HG02763 (cell line): ENCODE measurements around the gene TRPV3.

Experiments
- ATAC-seq: cut with Tn5 transposase; IDR thresholded peaks from one replicate; pipeline ENCODE4 v1.9.1; 2021; ENCODE audit warnings: mild to moderate bottlenecking, moderate library complexity; ENCODE audit not compliant: unreplicated experiment

Gene TRPV3

GRCh38 chr17:3547628-3548027, 10.0 kb downstream of the TRPV3 start:
- ATAC-seq, result no peak

GRCh38 chr17:3546997-3547396, 10.6 kb downstream of the TRPV3 start:
- ATAC-seq, result no peak

GRCh38 chr17:3546521-3546920, 11.1 kb downstream of the TRPV3 start:
- no peak for ATAC-seq

- ATAC-seq, result no peak
Measured at GRCh38 chr17:3545151-3545550, 12.5 kb downstream of the TRPV3 start.

- ATAC-seq, result no peak
Measured at GRCh38 chr17:3544365-3544764, 13.2 kb downstream of the TRPV3 start.

GRCh38 chr17:3543453-3543852, 14.2 kb downstream of the TRPV3 start:
- no peak for ATAC-seq

GRCh38 chr17:3542410-3543088, 15.1 kb downstream of the TRPV3 start:
- ATAC-seq, result no peak

- ATAC-seq, result no peak
Measured at GRCh38 chr17:3539881-3540540, 17.6 kb downstream of the TRPV3 start.

- no peak for ATAC-seq
Measured at GRCh38 chr17:3536716-3537115, 20.9 kb downstream of the TRPV3 start.

GRCh38 chr17:3535253-3535995, 22.2 kb downstream of the TRPV3 start:
- ATAC-seq, result no peak

GRCh38 chr17:3534881-3535252, 22.7 kb downstream of the TRPV3 start:
- ATAC-seq, result no peak

GRCh38 chr17:3533752-3534151, 23.9 kb downstream of the TRPV3 start:
- no peak for ATAC-seq

GRCh38 chr17:3532859-3533142, 24.8 kb downstream of the TRPV3 start:
- ATAC-seq, result no peak

GRCh38 chr17:3532106-3532858, 25.3 kb downstream of the TRPV3 start:
- ATAC-seq, result no peak

GRCh38 chr17:3531266-3532101, 26.1 kb downstream of the TRPV3 start:
- no peak for ATAC-seq

GRCh38 chr17:3529817-3530741, 27.5 kb downstream of the TRPV3 start:
- ATAC-seq, result no peak

GRCh38 chr17:3528880-3529511, 28.6 kb downstream of the TRPV3 start:
- no peak for ATAC-seq

- no peak for ATAC-seq
Measured at GRCh38 chr17:3528403-3528851, 29.2 kb downstream of the TRPV3 start.

- no peak for ATAC-seq
Measured at GRCh38 chr17:3527896-3528295, 29.7 kb downstream of the TRPV3 start.
